ENCODE measurements around the gene NFYC.
"Not testable (repeated sequence)": the region's sequence is repeated elsewhere in the genome, so short reads cannot be mapped to it uniquely, and the experiment has no call there.

Gene NFYC

DNA sequence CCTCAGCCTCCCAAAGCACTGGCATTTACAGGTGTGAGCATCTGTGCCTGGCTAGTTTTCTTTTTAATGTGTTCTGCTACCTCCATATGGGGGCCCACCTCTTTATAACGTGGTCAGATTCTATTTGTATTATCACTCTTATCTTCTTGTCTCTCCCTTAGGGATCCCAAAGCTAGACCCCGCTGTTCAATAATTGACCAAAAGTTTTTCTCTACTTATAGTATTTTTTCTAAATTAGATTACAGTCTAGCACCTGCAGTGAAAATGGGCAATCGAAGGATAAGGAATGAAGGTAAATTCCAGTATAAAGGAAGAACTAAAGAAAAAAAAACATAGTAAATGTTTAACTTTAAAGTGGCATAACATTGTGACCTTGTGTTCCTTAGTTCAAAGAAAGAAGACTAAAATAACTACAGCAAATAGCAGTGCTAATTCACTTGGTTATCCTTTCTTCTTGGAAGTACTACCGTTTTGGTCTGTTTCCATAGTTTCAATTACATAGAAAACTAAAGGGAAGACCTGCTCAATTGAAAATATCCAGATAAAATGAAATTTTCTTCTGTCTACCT is 24.1 kb downstream of the NFYC start:
- no peak for TF ChIP-seq CTCF (IDR thresholded peaks at IDR 0.05; ENCODE audit: extremely low read depth, missing control alignments)
- no peak for DNase-seq (ENCODE audit: low spot score)

GRCh38 chr1:40717065-40717464 is 25.6 kb downstream of the NFYC start:
- TF ChIP-seq CTCF (IDR thresholded peaks at IDR 0.05; ENCODE audit: extremely low read depth, missing control alignments): no peak
- DNase-seq (ENCODE audit: low spot score): no peak

GRCh38 chr1:40717955-40718354 is 26.5 kb downstream of the NFYC start:
- no peak for DNase-seq (ENCODE audit: low spot score)
- TF ChIP-seq CTCF (IDR thresholded peaks at IDR 0.05; ENCODE audit: extremely low read depth, missing control alignments): no peak

- no peak for TF ChIP-seq CTCF (IDR thresholded peaks at IDR 0.05; ENCODE audit: extremely low read depth, missing control alignments)
These were observed 29.0 kb downstream of the NFYC start for GRCh38 chr1:40720493-40720892.

DNA sequence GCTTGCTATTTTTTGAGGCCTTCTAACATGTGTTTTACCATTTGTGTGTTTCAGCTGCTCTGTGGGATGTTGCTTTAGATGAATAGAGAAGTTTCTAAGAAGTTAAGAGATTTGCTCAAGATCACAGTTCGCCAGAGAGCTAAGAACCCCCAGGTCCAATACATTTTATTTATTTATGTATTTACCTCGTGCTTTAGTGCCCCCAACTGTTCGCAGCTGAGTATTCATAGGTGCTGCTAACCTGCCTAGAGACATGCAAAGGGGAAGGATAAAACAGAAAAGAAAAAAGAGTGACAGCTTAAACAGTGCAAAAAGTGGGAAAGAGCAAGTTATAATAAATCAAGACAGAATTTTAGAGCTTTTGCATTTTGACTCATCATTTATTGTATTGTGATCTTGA is 31.1 kb downstream of the NFYC start:
- DNase-seq (ENCODE audit: low spot score): no peak
- TF ChIP-seq CTCF (IDR thresholded peaks at IDR 0.05; ENCODE audit: extremely low read depth, missing control alignments): no peak

More at GRCh38 chr1:40720493-40720892, 29.0 kb downstream of the NFYC start:
- no peak for DNase-seq (ENCODE audit: low spot score)

GRCh38 chr1:40723196-40723955 is 31.9 kb downstream of the NFYC start:
- no peak for TF ChIP-seq CTCF (IDR thresholded peaks at IDR 0.05; ENCODE audit: extremely low read depth, missing control alignments)
- DNase-seq (ENCODE audit: low spot score): no peak

DNA sequence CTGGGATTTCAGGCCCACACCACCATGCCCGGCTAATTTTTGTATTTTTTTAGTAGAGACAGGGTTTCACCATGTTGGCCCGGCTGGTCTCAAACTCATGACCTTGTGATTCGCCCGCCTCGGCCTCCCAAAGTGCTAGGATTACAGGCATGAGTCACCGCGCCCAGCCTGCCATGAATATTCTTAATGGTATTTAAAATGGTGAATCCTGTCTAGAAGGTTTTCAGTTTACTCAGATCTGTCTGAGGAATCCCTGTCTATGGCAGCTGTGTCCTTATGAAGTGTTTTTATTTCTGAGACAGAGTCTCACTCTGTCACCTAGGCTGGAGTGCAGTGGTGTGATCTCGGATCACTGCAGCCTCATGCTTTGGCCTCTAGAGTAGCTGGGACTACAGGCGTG is 36.2 kb downstream of the NFYC start:
- DNase-seq (ENCODE audit: low spot score): not testable (repeated sequence)

GRCh38 chr1:40729316-40729862 is 37.9 kb downstream of the NFYC start:
- not testable (repeated sequence) for DNase-seq (ENCODE audit: low spot score)

All from GM20000 (cell line).